Medulla oblongata (tissue), 1 donor: ENCODE results near the gene CMTM2.
A peak's percentile ranks its signal among the peaks of the same experiment; 100 is the strongest.
"Not testable (repeated sequence)": the region's sequence is repeated elsewhere in the genome, so short reads cannot be mapped to it uniquely, and the experiment has no call there.

ENCODE experiments used
- DNase-seq: peaks from one replicate; pipeline ENCODE4 v3.0.0-alpha.2; 2015; ENCODE audit errors: extremely low spot score

The CMTM2 gene

GRCh38 chr16:66552286-66553177 is 26.7 kb upstream of the CMTM2 start, which contains the start of gene CKLF:
Gene CKLF (plus strand): TSS chr16:66552576. CDS start chr16:66552716, 140 bp downstream.
- DNase-seq, result peak; percentile 93

- no peak for DNase-seq
Measured at GRCh38 chr16:66553223-66553622, 26.0 kb upstream of the CMTM2 start.

GRCh38 chr16:66554021-66554420 is 25.2 kb upstream of the CMTM2 start:
- no peak for DNase-seq

- DNase-seq, result no peak
Measured at GRCh38 chr16:66554495-66554894, 24.8 kb upstream of the CMTM2 start.

- DNase-seq, result no peak
Measured at GRCh38 chr16:66560107-66560506, 19.2 kb upstream of the CMTM2 start.

- DNase-seq, result no peak
Measured at GRCh38 chr16:66561381-66562080, 17.7 kb upstream of the CMTM2 start.

- DNase-seq, result no peak
Measured at GRCh38 chr16:66562409-66562808, 16.9 kb upstream of the CMTM2 start.

- no peak for DNase-seq
Measured at GRCh38 chr16:66562986-66563385, 16.3 kb upstream of the CMTM2 start.

- DNase-seq, result no peak
Measured at GRCh38 chr16:66563574-66564334, 15.5 kb upstream of the CMTM2 start.

- no peak for DNase-seq
Measured at GRCh38 chr16:66566051-66566901, 13.0 kb upstream of the CMTM2 start, which contains the start of gene CMTM1. Gene CMTM1 (plus strand): TSS chr16:66566439. CDS start chr16:66566514, 75 bp downstream.

- not testable (repeated sequence) for DNase-seq
Measured at GRCh38 chr16:66567270-66567669, 12.0 kb upstream of the CMTM2 start.

GRCh38 chr16:66568355-66568754 is 10.9 kb upstream of the CMTM2 start:
- no peak for DNase-seq

GRCh38 chr16:66569131-66569530 is 10.1 kb upstream of the CMTM2 start:
- DNase-seq, result no peak

- DNase-seq, result no peak
Measured at GRCh38 chr16:66569827-66570405, 9.3 kb upstream of the CMTM2 start.

- no peak for DNase-seq
Measured at GRCh38 chr16:66572356-66572755, 6.9 kb upstream of the CMTM2 start.

GRCh38 chr16:66574081-66574480 is 5.2 kb upstream of the CMTM2 start:
- DNase-seq, result no peak

- no peak for DNase-seq
Measured at GRCh38 chr16:66574531-66574930, 4.7 kb upstream of the CMTM2 start.

GRCh38 chr16:66575060-66575459 is 4.2 kb upstream of the CMTM2 start:
- no peak for DNase-seq

GRCh38 chr16:66576296-66576695 is 3.0 kb upstream of the CMTM2 start:
- no peak for DNase-seq

GRCh38 chr16:66580605-66581209 is 1.4 kb downstream of the CMTM2 start:
- no peak for DNase-seq
